ENCODE results near the gene CASZ1.

DNA sequence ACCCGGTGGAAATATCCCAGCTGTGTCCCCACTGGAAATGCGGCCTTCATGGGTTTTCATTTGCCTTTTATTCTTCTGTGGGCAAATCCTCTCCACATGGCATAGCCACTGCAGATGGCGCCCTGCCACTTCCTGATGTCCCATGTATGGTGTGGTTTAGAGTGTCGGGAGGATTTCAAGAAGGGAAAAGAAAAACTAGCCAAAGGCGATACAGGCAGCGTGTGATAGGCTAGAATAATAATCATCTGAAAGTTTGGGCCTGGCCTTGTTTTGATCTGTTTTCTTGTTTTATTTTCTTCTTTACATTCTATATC is 198.1 kb downstream of the CASZ1 start:
- TF ChIP-seq, protein P1, sequence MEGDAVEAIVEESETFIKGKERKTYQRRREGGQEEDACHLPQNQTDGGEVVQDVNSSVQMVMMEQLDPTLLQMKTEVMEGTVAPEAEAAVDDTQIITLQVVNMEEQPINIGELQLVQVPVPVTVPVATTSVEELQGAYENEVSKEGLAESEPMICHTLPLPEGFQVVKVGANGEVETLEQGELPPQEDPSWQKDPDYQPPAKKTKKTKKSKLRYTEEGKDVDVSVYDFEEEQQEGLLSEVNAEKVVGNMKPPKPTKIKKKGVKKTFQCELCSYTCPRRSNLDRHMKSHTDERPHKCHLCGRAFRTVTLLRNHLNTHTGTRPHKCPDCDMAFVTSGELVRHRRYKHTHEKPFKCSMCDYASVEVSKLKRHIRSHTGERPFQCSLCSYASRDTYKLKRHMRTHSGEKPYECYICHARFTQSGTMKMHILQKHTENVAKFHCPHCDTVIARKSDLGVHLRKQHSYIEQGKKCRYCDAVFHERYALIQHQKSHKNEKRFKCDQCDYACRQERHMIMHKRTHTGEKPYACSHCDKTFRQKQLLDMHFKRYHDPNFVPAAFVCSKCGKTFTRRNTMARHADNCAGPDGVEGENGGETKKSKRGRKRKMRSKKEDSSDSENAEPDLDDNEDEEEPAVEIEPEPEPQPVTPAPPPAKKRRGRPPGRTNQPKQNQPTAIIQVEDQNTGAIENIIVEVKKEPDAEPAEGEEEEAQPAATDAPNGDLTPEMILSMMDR (IDR thresholded peaks at IDR 0.05) = no peak
- TF ChIP-seq POLR2AphosphoS5 (IDR thresholded peaks at IDR 0.05; ENCODE audit: low read depth, low read length) = no peak

Data from Panc1 (cell line).